Aorta (tissue), 5 donors: ENCODE results near the gene GJB4. TPM values are rescaled to one million over a fixed set of nuclear protein-coding genes. Genes with fewer than 3 reads are reported as not detected.

Experiments used
- ATAC-seq: fragments of 200-7000 bp; cut with Tn5 transposase; one replicate; pipeline ENCODE4 v1.9.1; 2022; ENCODE audit warnings: moderate library complexity; ENCODE audit not compliant: low FRiP score
- DNase-seq, 2 donors: peaks; one replicate each; pipeline ENCODE4 v3.0.0-alpha.2; 2020
- H3K27ac ChIP-seq, 2 donors: one replicate each; pipeline ENCODE4 v1.5.1; 2013; ENCODE audit warnings: low read length in 2 of 2, mild to moderate bottlenecking in 2 of 2, moderate library complexity in 2 of 2, control low read depth in 1 of 2, inconsistent platforms in 1 of 2, low read depth in 1 of 2
- H3K27me3 ChIP-seq, 2 donors: one replicate each; pipeline ENCODE4 v1.6.1; 2013; ENCODE audit warnings: control low read depth in 1 of 2, low read length in 1 of 2, mild to moderate bottlenecking in 1 of 2, moderate library complexity in 1 of 2; ENCODE audit not compliant: insufficient read depth in 2 of 2, control insufficient read depth in 1 of 2
- H3K36me3 ChIP-seq, 2 donors: one replicate each; pipeline ENCODE4 v1.6.1; 2013; ENCODE audit warnings: control low read depth in 1 of 2, low read length in 1 of 2, mild to moderate bottlenecking in 1 of 2; ENCODE audit not compliant: insufficient read depth in 2 of 2, control insufficient read depth in 1 of 2
- H3K4me1 ChIP-seq, 2 donors: one replicate each; pipeline ENCODE4 v1.6.1; 2013; ENCODE audit warnings: low read length in 2 of 2, control low read depth in 1 of 2, mild to moderate bottlenecking in 1 of 2, moderate library complexity in 1 of 2; ENCODE audit not compliant: insufficient read depth in 2 of 2, control insufficient read depth in 1 of 2
- H3K4me3 ChIP-seq, 2 donors: one replicate each; pipeline ENCODE4 v1.5.1; 2013; ENCODE audit warnings: low read length in 2 of 2, control low read depth in 1 of 2, mild to moderate bottlenecking in 1 of 2
- H3K9me3 ChIP-seq: one replicate; pipeline ENCODE4 v1.6.1; 2013; ENCODE audit warnings: mild to moderate bottlenecking, low read length; ENCODE audit not compliant: control insufficient read depth
- WGBS, 2 donors: extraction: QIAGEN DNeasy Blood & Tissue Kit; methylation state at CpG; one replicate each; pipeline ENCODE4 v1.1.7; 2013; 5-methylcytosine and 5-hydroxymethylcytosine counted together
- intact Hi-C, 2 donors: fragments of 100-400 bp; cut with DNase I; formaldehyde crosslinking; loops; one replicate each; pipeline versions ENCODE4 v1.14.2 to v1.15.0; 2022
- polyA plus RNA-seq, 2 donors: library from polyadenylated mRNA; stranded (reverse); fragments of 200-250 nt; gene quantifications; one replicate each; pipeline ENCODE4 v1.2.3, GENCODE V29; 2013
- total RNA-seq, 2 donors: library from RNA; stranded (reverse); fragmentation: NEBNext Ultra II Directional; extraction: Animal tissue kit (Norgen Biotek cat#: 25700); gene quantifications; one replicate each; pipeline ENCODE4 v1.2.1, GENCODE V29; 2021
- donor health status: healthy with polysubstance abuse.
- donor health status: Bipolar disorder and iron deficiency.
- donor health status: DM: no; HTN: no; CAD: no.
- donor health status: DM: no; HTN: no; CAD: no.
- donor health status: DM: yes; HTN: yes; CAD: no.

Gene GJB4
- total and polyA plus RNA-seq, 4 donors = not detected

- no peaks in the 10 kb centered on the region for H3K4me1 ChIP-seq
- H3K36me3 ChIP-seq = no peaks in the 10 kb centered on the region
- H3K27me3 ChIP-seq = no peaks in the 10 kb centered on the region
- H3K9me3 ChIP-seq = no peaks in the 10 kb centered on the region
- intact Hi-C loops = no loop called here
- DNase-seq (peak in 1 of 2 donors; percentile 65), ATAC-seq (no peak)
- 91 to 92% methylated on average over 28 of the region's 28 CpGs for WGBS, 2 donors
- H3K27ac ChIP-seq = no peak overlapping the region
- no peak overlapping the region for H3K4me3 ChIP-seq
Measured at GRCh38 chr1:34784751-34785221, 25.2 kb downstream of the GJB4 start.

- no peaks in the 10 kb centered on the region for H3K36me3 ChIP-seq
- intact Hi-C loops = no loop called here
- DNase-seq (peak in 1 of 2 donors; percentile 58), ATAC-seq (no peak)
- WGBS, 2 donors = 81 to 88% methylated on average over 22 of the region's 22 CpGs
- H3K4me1 ChIP-seq = no peaks in the 10 kb centered on the region
- no peak overlapping the region for H3K27ac ChIP-seq
- H3K9me3 ChIP-seq = no peaks in the 10 kb centered on the region
- H3K4me3 ChIP-seq = no peak overlapping the region
- no peaks in the 10 kb centered on the region for H3K27me3 ChIP-seq
Measured at GRCh38 chr1:34785231-34785874, 25.8 kb downstream of the GJB4 start.

- Histone ChIP-seq H3K27ac (no peak overlapping the region), H3K27me3 (no peaks in the 10 kb centered on the region), H3K4me1 (no peaks in the 10 kb centered on the region), H3K9me3 (no peaks in the 10 kb centered on the region), H3K36me3 (no peaks in the 10 kb centered on the region), H3K4me3 (no peak overlapping the region)
- DNase-seq (peak in 1 of 2 donors; percentile 2), ATAC-seq (no peak)
- intact Hi-C loops = loop anchor here (1.0 to 2.0 kb wide), 2 partner anchors 66 to 75 kb away; no protein-coding TSS in a partner anchor
- WGBS, 2 donors = 64 to 67% methylated on average over 4 of the region's 4 CpGs
Measured at GRCh38 chr1:34785875-34786470, 26.4 kb downstream of the GJB4 start.

DNA sequence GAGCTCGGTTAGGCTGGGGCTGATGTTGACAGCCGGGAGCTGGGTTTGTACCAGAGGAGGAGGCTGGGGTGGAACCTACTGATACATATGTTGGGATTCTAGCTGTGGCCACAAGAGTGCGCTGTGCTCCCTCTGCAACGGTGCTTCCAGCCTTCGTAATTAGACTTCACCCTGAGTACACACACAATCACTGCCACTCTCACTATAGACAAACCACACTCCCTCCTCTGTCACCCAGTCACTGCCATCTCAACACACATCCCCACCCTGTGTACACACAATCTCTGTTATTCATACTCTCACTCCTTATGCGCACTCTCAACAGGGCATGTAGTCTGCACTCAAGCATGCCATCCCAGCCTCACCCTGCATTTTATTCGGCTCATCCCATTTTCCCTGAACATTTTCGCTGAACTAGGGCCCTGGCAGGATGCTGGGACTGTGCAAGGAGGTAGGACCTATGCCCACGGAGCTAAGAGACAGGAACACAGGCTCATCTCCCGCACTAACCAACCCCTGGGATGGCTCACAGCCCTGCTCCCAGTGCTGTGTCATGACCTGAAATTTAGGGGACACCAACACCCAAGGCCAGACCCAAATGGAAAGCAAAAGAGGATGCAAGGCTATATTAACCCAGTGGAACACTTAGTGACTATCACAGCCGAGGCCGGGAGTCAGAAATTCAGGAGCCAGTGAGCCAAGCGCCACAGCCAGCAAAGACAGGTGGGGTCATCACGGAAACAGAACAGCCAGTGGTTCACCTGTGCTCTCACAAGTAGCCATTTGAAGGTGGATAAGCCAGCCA lies 27.2 kb downstream of the GJB4 start:
- WGBS, 2 donors = 49 to 52% methylated on average over 14 of the region's 14 CpGs
- ATAC-seq = peak; percentile 82
- Histone ChIP-seq H3K36me3 (no peaks in the 10 kb centered on the region), H3K27ac (no peak overlapping the region), H3K4me3 (no peak overlapping the region), H3K4me1 (no peaks in the 10 kb centered on the region), H3K9me3 (no peaks in the 10 kb centered on the region), H3K27me3 (no peaks in the 10 kb centered on the region)
- peak; percentile 82 to 89 for DNase-seq
- intact Hi-C loops = loop anchor here (1.0 to 2.0 kb wide), 2 partner anchors 66 to 74 kb away; no protein-coding TSS in a partner anchor

DNA sequence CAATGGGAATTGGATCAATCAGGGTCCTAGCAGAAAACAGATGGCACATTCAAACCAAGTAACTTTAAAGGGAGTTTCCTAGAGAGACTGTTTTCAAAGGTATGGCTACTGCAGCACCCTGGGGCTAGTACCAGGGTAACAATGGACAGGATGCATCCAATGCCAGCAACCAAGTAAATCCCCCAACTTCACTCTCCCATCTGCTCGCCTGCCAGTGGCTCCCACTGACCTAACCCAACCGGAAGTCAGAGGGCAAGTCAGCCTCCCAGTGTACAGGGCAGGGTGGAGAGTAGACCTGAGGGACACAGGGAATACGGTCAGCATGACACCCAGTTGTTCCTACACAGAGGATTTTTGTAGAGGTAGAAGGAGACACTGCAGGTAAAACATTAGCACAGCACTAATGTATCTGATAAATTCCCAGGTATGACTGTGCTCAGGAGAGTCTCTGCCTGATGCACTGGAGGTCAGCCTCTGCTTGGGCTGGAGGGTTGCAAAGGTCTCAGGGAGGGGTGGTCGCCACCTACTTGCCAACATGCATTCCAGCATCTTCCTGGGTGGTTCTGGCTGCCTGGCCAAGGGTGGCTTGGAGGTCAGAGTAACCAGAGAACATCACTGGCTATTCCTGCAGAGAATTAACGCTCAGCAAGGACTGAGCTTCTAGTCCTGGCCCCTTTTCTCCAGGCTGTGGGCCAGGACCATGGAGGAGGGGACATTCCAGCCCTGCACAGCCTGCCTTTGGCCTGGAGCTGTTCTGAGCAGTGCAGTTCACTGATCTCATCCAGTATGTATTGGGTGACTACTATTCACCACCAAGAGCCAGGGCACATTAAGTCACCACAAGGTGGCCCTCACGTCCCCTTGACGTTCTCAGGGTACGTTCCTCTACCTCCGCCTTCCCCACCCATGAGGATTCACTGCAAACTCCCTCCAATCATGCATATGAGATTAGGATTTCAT lies 28.2 kb downstream of the GJB4 start:
- DNase-seq = no peak
- no peaks in the 10 kb centered on the region for H3K27me3 ChIP-seq
- H3K27ac ChIP-seq = peak overlapping the region in 1 of 2 donors; percentile 35
- intact Hi-C loops = loop anchor here in 1 of 2 donors (2.0 kb wide), 1 partner anchor 73 kb away; no protein-coding TSS in a partner anchor
- ATAC-seq = peak; percentile 66
- 23 to 31% methylated on average over 9 of the region's 9 CpGs for WGBS, 2 donors
- no peak overlapping the region for H3K4me3 ChIP-seq
- no peaks in the 10 kb centered on the region for H3K4me1 ChIP-seq
- H3K36me3 ChIP-seq = no peaks in the 10 kb centered on the region
- no peaks in the 10 kb centered on the region for H3K9me3 ChIP-seq

- peak; percentile 40 for ATAC-seq
- intact Hi-C loops = loop anchor here in 1 of 2 donors (5.0 kb wide), 1 partner anchor 46 kb away; no protein-coding TSS in a partner anchor
Measured at GRCh38 chr1:34790985-34791384, 31.4 kb downstream of the GJB4 start.

DNA sequence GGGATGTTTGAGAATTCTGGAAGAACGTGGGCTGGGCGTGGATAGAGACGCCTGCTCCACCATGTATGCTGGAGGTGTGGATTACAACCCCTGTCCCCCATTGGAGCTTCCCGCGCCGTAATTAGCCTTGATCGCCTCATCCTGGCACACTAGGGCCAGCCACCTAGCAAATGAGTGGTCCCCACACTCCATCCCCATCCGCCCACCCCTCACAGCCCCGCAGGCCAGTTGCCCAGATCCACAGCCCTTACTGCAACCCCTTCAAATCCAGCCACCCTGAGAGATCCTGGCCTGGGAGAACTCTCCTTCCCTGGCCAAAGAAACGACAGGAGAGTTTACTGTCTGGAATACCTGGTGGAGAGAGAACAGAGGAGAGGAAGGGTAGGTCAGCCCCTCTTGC lies 32.9 kb downstream of the GJB4 start:
- DNase-seq (no peak), ATAC-seq (no peak)
- H3K4me3 ChIP-seq = peak overlapping the region in 1 of 2 donors; percentile 52
- intact Hi-C loops = loop anchor here in 1 of 2 donors (2.0 to 5.0 kb wide), 2 partner anchors 45 to 60 kb away; no protein-coding TSS in a partner anchor
- H3K4me1 ChIP-seq = peaks cover 0 to 3% of the 10 kb centered on the region in 2 donors
- no peaks in the 10 kb centered on the region for H3K36me3 ChIP-seq
- H3K9me3 ChIP-seq = no peaks in the 10 kb centered on the region
- H3K27ac ChIP-seq = peak overlapping the region in 1 of 2 donors; percentile 53
- no peaks in the 10 kb centered on the region for H3K27me3 ChIP-seq
- whole genome bisulfite sequencing, 2 donors = 51 to 52% methylated on average over 10 of the region's 10 CpGs

More at GRCh38 chr1:34790985-34791384, 31.4 kb downstream of the GJB4 start:
- Histone ChIP-seq H3K36me3 (no peaks in the 10 kb centered on the region), H3K4me3 (no peak overlapping the region), H3K4me1 (no peaks in the 10 kb centered on the region), H3K27ac (no peak overlapping the region), H3K27me3 (no peaks in the 10 kb centered on the region), H3K9me3 (no peaks in the 10 kb centered on the region)
- 61 to 65% methylated on average over 6 of the region's 6 CpGs for WGBS, 2 donors
- no peak for DNase-seq
